ENCODE results near the gene DUSP5. TPM values are rescaled to one million over a fixed set of nuclear protein-coding genes. Genes with fewer than 3 reads are reported as not detected.

Gene DUSP5
- total RNA-seq, 4 donors from 2014 or later: 10.4 to 112 (median 17.5) TPM

DNA sequence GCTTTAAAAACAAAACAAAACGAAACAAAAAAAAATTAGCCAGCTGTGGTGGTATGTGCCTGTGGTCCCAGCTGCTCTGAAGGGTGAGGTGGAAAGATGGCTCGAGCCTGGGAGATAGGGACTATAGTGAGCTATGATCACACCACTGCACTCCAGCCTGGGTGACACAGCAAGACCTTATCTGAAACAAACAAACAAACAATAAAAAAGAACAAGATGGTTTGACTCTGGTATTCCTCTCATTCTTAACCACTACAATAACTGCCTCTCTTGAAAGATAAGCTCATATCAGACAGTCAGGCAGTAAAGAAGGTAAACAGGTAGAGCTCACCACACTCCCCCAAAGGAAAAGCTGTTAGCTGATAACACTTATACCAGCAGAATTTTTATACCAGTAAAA lies 14.1 kb upstream of the DUSP5 start:
- Histone ChIP-seq H3K4me1 (no peaks in the 10 kb centered on the region), H3K9me3 (no peaks in the 10 kb centered on the region), H3K27me3 (no peaks in the 10 kb centered on the region), H3K4me3 (no peak overlapping the region), H3K27ac (no peak overlapping the region), H3K36me3 (no peaks in the 10 kb centered on the region)
- TF ChIP-seq, protein P1, sequence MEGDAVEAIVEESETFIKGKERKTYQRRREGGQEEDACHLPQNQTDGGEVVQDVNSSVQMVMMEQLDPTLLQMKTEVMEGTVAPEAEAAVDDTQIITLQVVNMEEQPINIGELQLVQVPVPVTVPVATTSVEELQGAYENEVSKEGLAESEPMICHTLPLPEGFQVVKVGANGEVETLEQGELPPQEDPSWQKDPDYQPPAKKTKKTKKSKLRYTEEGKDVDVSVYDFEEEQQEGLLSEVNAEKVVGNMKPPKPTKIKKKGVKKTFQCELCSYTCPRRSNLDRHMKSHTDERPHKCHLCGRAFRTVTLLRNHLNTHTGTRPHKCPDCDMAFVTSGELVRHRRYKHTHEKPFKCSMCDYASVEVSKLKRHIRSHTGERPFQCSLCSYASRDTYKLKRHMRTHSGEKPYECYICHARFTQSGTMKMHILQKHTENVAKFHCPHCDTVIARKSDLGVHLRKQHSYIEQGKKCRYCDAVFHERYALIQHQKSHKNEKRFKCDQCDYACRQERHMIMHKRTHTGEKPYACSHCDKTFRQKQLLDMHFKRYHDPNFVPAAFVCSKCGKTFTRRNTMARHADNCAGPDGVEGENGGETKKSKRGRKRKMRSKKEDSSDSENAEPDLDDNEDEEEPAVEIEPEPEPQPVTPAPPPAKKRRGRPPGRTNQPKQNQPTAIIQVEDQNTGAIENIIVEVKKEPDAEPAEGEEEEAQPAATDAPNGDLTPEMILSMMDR (IDR thresholded peaks at IDR 0.05): no peak
- no peak for TF ChIP-seq POLR2A (IDR thresholded peaks at IDR 0.05)
- DNase-seq: no peak
- intact Hi-C loops (cut with DNase I; ENCODE audit: low total_unique reads): no loop called here

DNA sequence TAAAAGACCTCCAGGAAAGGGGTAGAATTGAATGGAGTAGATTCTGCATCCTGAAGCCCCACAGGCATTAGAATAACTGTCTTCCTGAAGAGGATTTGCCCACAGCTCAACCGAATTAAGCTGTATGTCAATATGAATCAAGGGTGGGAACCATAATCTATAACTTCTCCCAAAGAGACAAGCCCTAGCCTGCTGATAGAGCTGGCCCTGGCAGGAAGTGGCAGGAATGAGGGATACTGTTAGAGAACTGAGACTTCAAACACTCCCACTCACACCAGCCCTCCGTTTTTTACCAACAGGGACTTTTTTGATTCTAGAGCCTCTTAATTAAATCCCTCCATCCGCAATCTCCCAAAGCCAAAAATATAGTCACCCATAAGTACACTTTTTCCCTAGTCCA lies 12.2 kb upstream of the DUSP5 start:
- no peaks in the 10 kb centered on the region for H3K9me3 ChIP-seq
- no peak overlapping the region for H3K27ac ChIP-seq

DNA sequence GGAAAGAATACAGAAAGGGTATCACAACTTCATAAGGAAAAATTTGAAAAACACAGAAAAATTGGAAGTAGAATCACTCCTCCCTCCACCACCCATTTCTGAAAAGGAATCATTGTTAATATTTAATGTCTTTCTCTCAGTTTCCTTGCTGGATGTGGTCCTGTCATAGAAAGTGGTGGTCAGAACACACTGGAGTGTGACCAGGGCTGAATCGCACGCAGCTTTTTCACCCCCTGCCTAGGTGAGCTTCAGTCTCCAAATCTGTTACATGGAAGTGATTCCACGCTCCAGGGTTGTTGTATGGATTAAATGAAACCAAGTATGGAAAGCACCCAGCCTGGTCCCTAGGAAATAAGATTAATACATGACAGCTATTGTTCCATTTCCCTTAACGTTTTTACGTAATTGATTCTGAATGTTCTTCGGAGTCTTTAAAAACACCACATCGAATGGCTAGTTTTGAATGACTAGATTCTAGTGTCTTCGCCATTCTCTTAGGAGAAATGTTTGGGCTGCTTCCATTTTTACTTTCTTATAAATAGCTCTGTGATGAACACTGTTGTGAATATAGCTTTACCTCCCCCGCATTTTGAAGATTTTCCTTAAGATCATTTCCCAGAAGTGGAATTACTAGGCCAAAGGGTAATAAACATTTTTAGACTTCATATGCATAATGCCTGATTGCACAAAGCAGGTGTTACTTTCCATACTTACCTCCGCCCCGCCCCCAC lies 10.9 kb upstream of the DUSP5 start:
- no peak overlapping the region for H3K4me3 ChIP-seq
- no peaks in the 10 kb centered on the region for H3K36me3 ChIP-seq
- H3K4me1 ChIP-seq: no peaks in the 10 kb centered on the region
- H3K27me3 ChIP-seq: no peaks in the 10 kb centered on the region
- intact Hi-C loops (cut with DNase I; ENCODE audit: low total_unique reads): no loop called here
- no peak for DNase-seq
- no peak for TF ChIP-seq POLR2A (IDR thresholded peaks at IDR 0.05)
- TF ChIP-seq, protein P1 (IDR thresholded peaks at IDR 0.05): no peak
- H3K27ac ChIP-seq: no peak overlapping the region
- H3K9me3 ChIP-seq: no peaks in the 10 kb centered on the region

More for the DNA sequence above, 12.2 kb upstream of the DUSP5 start:
- no peak for DNase-seq
- H3K36me3 ChIP-seq: no peaks in the 10 kb centered on the region
- H3K4me1 ChIP-seq: no peaks in the 10 kb centered on the region
- no peaks in the 10 kb centered on the region for H3K27me3 ChIP-seq
- no peak overlapping the region for H3K4me3 ChIP-seq
- intact Hi-C loops (cut with DNase I; ENCODE audit: low total_unique reads): no loop called here
- TF ChIP-seq, protein P1 (IDR thresholded peaks at IDR 0.05): no peak
- TF ChIP-seq POLR2A (IDR thresholded peaks at IDR 0.05): no peak

DNA sequence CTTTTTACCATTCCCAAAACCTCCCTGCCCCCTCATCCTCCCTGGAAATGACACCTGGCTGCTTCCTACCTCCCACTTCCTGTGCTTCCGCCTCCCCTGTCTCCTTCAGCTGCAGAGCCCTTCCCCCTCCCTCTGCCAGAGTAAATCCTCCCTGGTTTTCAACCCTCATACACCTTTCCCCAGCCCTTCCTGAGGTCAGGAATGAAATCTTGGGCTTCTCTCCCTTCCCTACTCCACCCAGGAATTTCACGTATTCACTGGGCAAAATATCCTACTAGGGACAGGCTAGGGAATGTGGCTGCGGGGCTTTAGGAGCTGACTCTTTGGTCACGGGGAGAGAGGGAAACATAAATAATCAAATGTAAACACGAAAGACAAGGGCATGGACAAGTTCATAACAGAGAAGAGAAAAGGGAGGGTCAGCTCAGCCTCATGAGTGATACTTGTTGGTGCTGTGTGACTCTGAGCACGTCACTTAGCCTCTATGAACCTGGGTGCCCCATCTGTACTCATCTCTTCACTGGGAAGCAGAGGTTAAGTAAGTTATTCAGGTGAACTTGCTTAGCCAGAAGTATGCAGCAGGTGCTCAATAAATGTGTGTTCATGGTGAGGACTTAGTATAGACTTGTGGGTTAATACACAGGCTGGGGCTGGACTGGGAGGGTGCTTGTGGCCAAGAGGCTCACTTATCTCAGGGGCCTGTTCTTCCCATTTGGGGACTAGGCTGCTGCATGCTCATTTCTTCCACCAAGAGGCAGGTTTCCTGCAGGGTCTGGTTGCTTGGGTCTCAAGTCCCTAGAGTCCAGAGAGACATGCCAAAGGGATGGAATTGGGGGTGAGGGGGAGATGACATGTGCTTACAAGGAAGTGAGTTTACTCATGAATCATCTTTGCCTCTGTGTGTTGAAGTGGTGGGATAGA lies 10.0 kb upstream of the DUSP5 start:
- Histone ChIP-seq H3K9me3 (no peaks in the 10 kb centered on the region), H3K27me3 (no peaks in the 10 kb centered on the region), H3K36me3 (no peaks in the 10 kb centered on the region), H3K4me3 (no peak overlapping the region), H3K4me1 (no peaks in the 10 kb centered on the region), H3K27ac (no peak overlapping the region)
- intact Hi-C loops (cut with DNase I; ENCODE audit: low total_unique reads): no loop called here
- TF ChIP-seq, protein P1 (IDR thresholded peaks at IDR 0.05): no peak
- no peak for TF ChIP-seq POLR2A (IDR thresholded peaks at IDR 0.05)
- DNase-seq: no peak

DNA sequence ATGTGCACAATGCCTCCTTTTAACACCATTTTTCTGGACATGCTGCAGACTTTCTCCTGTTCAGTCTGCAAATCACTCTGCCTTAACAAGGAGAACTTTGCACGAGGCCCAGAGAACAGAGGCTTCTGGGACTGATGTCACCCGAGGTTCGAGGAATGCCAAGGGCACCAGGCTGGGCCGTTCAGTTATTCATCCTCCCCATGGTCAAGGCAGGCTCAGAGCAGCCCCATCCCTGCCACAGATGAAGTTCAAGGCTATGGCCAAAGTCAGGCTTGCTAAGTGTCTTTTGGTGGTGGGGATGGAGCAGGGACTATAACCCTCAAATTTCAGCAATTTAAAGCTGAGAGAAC lies 9.4 kb upstream of the DUSP5 start:
- intact Hi-C loops (cut with DNase I; ENCODE audit: low total_unique reads): no loop called here
- H3K27me3 ChIP-seq: no peaks in the 10 kb centered on the region
- H3K36me3 ChIP-seq: no peaks in the 10 kb centered on the region
- no peak overlapping the region for H3K4me3 ChIP-seq
- H3K9me3 ChIP-seq: no peaks in the 10 kb centered on the region
- TF ChIP-seq, protein P1 (IDR thresholded peaks at IDR 0.05): no peak
- TF ChIP-seq POLR2A (IDR thresholded peaks at IDR 0.05): no peak
- no peaks in the 10 kb centered on the region for H3K4me1 ChIP-seq
- no peak overlapping the region for H3K27ac ChIP-seq
- no peak for DNase-seq

Data from uterus (tissue), 4 donors.